H1 (cell line): ENCODE results near the gene CDK7. TPM values are rescaled to one million over a fixed set of nuclear protein-coding genes. Genes with fewer than 3 reads are reported as not detected.

ENCODE experiments used
- CTCF ChIA-PET: fragments of 300-600 bp; sonication (Branson Sonifier 250); formaldehyde crosslinking; loops from one replicate; lab custom pipeline; 2021; ENCODE audit not compliant: partially characterized antibody; lab: Charles Lee
- POLR2A ChIA-PET: fragments of 300-600 bp; sonication (Branson Sonifier 250); formaldehyde crosslinking; loops from one replicate; lab custom pipeline; 2021; ENCODE audit warnings: inconsistent platforms; ENCODE audit not compliant: partially characterized antibody; lab: Charles Lee
- DNase-seq, 2 experiments: peaks; one replicate each; pipeline versions ENCODE4 v3.0.0 to v3.0.0-alpha.2; 2010 to 2022; ENCODE audit warnings: low spot score in 2 of 2, low read depth in 1 of 2, mixed read lengths in 1 of 2
- FAIRE-seq: peaks from 2 replicates; lab custom pipeline; 2011; peaks lifted over from hg19 to GRCh38; lab: Jason Lieb, UNC
- H2AFZ ChIP-seq: 2 replicates; pipeline ENCODE4 v1.8.1; 2012; ENCODE audit warnings: low read length, inconsistent platforms
- H2AK5ac ChIP-seq: 2 replicates; pipeline ENCODE4 v1.6.1; 2013; ENCODE audit warnings: low read depth, low read length
- H2BK120ac ChIP-seq: replicated peaks from 2 replicates; pipeline ENCODE3; 2013; ENCODE audit warnings: low read depth, low read length, inconsistent platforms
- H2BK12ac ChIP-seq: 2 replicates; pipeline ENCODE4 v1.6.1; 2013; ENCODE audit warnings: low read depth, low read length
- H2BK15ac ChIP-seq: 2 replicates; pipeline ENCODE4 v1.6.1; 2013; ENCODE audit warnings: low read length
- H2BK20ac ChIP-seq: 2 replicates; pipeline ENCODE4 v1.6.1; 2013; ENCODE audit warnings: low read length
- H2BK5ac ChIP-seq: 2 replicates; pipeline ENCODE4 v1.6.1; 2013; ENCODE audit warnings: low read depth, low read length
- H3K14ac ChIP-seq: 2 replicates; pipeline ENCODE4 v1.6.1; 2013; ENCODE audit warnings: inconsistent platforms; ENCODE audit not compliant: insufficient read length
- H3K18ac ChIP-seq: 2 replicates; pipeline ENCODE4 v1.6.1; 2013; ENCODE audit warnings: low read length; ENCODE audit errors: extremely low read depth
- H3K23ac ChIP-seq: 2 replicates; pipeline ENCODE4 v1.6.1; 2013; ENCODE audit warnings: inconsistent platforms; ENCODE audit not compliant: insufficient read length
- H3K23me2 ChIP-seq: 2 replicates; pipeline ENCODE4 v1.6.1; 2013; ENCODE audit warnings: low read depth, low read length
- H3K27ac ChIP-seq: 2 replicates; pipeline ENCODE4 v1.6.1; 2011; ENCODE audit warnings: low read depth, low read length, inconsistent platforms
- H3K27me3 ChIP-seq, 4 experiments: replicated peaks in 1 of 4; 1 replicate in 1 of 4; 2 replicates in 3 of 4; pipeline versions ENCODE4 v1.6.1 to v1.8.1; 2011 to 2013; ENCODE audit warnings: low read length in 3 of 4, mild to moderate bottlenecking in 3 of 4, inconsistent platforms in 2 of 4, mixed read lengths in 2 of 4, moderate library complexity in 1 of 4; ENCODE audit not compliant: control insufficient read depth in 3 of 4, insufficient read depth in 3 of 4; ENCODE audit errors: extremely low read depth in 1 of 4
- H3K36me3 ChIP-seq, 4 experiments: 2 replicates each; pipeline versions ENCODE4 v1.6.1 to v1.8.1; 2011 to 2013; ENCODE audit warnings: mild to moderate bottlenecking in 4 of 4, low read length in 3 of 4, moderate library complexity in 2 of 4, control low read depth in 1 of 4, inconsistent platforms in 1 of 4; ENCODE audit not compliant: insufficient read depth in 4 of 4, control insufficient read depth in 2 of 4
- H3K4ac ChIP-seq: replicated peaks from 2 replicates; pipeline ENCODE3; 2013; ENCODE audit warnings: low read length, low read depth, mixed read lengths, inconsistent platforms; ENCODE audit not compliant: insufficient read length
- H3K4me1 ChIP-seq, 4 experiments: replicated peaks in 1 of 4; 1 replicate in 1 of 4; 2 replicates in 3 of 4; pipeline versions ENCODE4 v1.6.1 to v1.8.1; 2011 to 2013; ENCODE audit warnings: low read length in 3 of 4, inconsistent platforms in 2 of 4, mixed read lengths in 1 of 4; ENCODE audit not compliant: insufficient read depth in 4 of 4, control insufficient read depth in 3 of 4
- H3K4me2 ChIP-seq, 2 experiments: 2 replicates each; pipeline versions ENCODE4 v1.6.1 to v1.8.1; 2011 to 2013; ENCODE audit warnings: low read depth in 2 of 2, low read length in 2 of 2, control low read depth in 1 of 2, inconsistent platforms in 1 of 2, mild to moderate bottlenecking in 1 of 2; ENCODE audit not compliant: insufficient read depth in 1 of 2
- H3K4me3 ChIP-seq, 4 experiments: fragments of 200-600, 300-600 bp in 1 of 4; sonication (generic), shearing (Covaris generic), sonication (Bioruptor Twin) in 1 of 4; 2 replicates each; pipeline versions ENCODE4 v1.5.1 to v1.8.1; 2011 to 2016; ENCODE audit warnings: low read length in 4 of 4, low read depth in 3 of 4, control low read depth in 2 of 4, inconsistent platforms in 2 of 4, mild to moderate bottlenecking in 2 of 4, mixed read lengths in 1 of 4, moderate library complexity in 1 of 4; ENCODE audit not compliant: insufficient read depth in 2 of 4; ENCODE audit errors: extremely low read depth in 1 of 4
- H3K56ac ChIP-seq: replicated peaks from 2 replicates; pipeline ENCODE3; 2013; ENCODE audit warnings: low read depth, mild to moderate bottlenecking, mixed read lengths, low read length, inconsistent platforms; ENCODE audit not compliant: insufficient read length
- H3K79me1 ChIP-seq: 2 replicates; pipeline ENCODE4 v1.6.1; 2013; ENCODE audit warnings: low read depth, low read length, control low read depth
- H3K79me2 ChIP-seq, 2 experiments: 2 replicates each; pipeline versions ENCODE4 v1.6.1 to v1.8.1; 2012 to 2013; ENCODE audit warnings: low read length in 2 of 2, mild to moderate bottlenecking in 2 of 2, inconsistent platforms in 1 of 2; ENCODE audit not compliant: insufficient read depth in 2 of 2, control insufficient read depth in 1 of 2
- H3K9ac ChIP-seq, 4 experiments: replicated peaks in 1 of 4; 1 replicate in 1 of 4; 2 replicates in 3 of 4; pipeline versions ENCODE4 v1.6.1 to v1.8.1; 2011 to 2013; ENCODE audit warnings: low read depth in 3 of 4, low read length in 3 of 4, control low read depth in 2 of 4, mild to moderate bottlenecking in 2 of 4, moderate library complexity in 2 of 4, inconsistent platforms in 1 of 4; ENCODE audit errors: extremely low read depth in 1 of 4
- H3K9me3 ChIP-seq, 2 experiments: 2 replicates each; pipeline versions ENCODE4 v1.6.1 to v1.8.1; 2012 to 2013; ENCODE audit warnings: mild to moderate bottlenecking in 2 of 2, moderate library complexity in 2 of 2, control low read depth in 1 of 2, inconsistent platforms in 1 of 2, low read depth in 1 of 2, low read length in 1 of 2, mixed read lengths in 1 of 2; ENCODE audit not compliant: insufficient read depth in 2 of 2
- H4K20me1 ChIP-seq, 2 experiments: replicated peaks in 1 of 2; 2 replicates each; pipeline versions ENCODE3 to v1.8.1; 2011 to 2013; ENCODE audit warnings: inconsistent platforms in 2 of 2, low read length in 2 of 2, mild to moderate bottlenecking in 1 of 2; ENCODE audit not compliant: insufficient read depth in 2 of 2, control insufficient read depth in 1 of 2
- H4K5ac ChIP-seq: 2 replicates; pipeline ENCODE4 v1.6.1; 2013; ENCODE audit warnings: low read length, low read depth, mixed read lengths, inconsistent platforms; ENCODE audit not compliant: insufficient read length
- H4K8ac ChIP-seq: 2 replicates; pipeline ENCODE4 v1.8.0; 2013; ENCODE audit warnings: mild to moderate bottlenecking, moderate library complexity, low read length, inconsistent platforms; ENCODE audit not compliant: insufficient read depth; ENCODE audit errors: extremely low read depth
- H4K91ac ChIP-seq: replicated peaks from 2 replicates; pipeline ENCODE3; 2013; ENCODE audit warnings: low read length, mixed read lengths, inconsistent platforms; ENCODE audit not compliant: insufficient read length
- ATF3 ChIP-seq: IDR thresholded peaks from 2 replicates; pipeline ENCODE4 v1.6.1; 2011; ENCODE audit warnings: low read depth, mild to moderate bottlenecking, low read length; ENCODE audit not compliant: insufficient read depth
- CBX8 ChIP-seq: fragments of 300-800, 300-1000 bp; sonication (generic); IDR thresholded peaks from 2 replicates; pipeline ENCODE4 v1.7.1; 2016; ENCODE audit warnings: low read depth, low read length, borderline replicate concordance
- CHD1 ChIP-seq: IDR thresholded peaks from 2 replicates; pipeline ENCODE4 v1.6.1; 2012; ENCODE audit warnings: low read depth, low read length, improper control_type of control experiment
- KDM5A ChIP-seq: fragments of 200-600 bp; IDR thresholded peaks from 2 replicates; pipeline ENCODE4 v1.7.1; 2012; ENCODE audit warnings: mild to moderate bottlenecking, low read length, inconsistent platforms, mixed read lengths
- MAFK ChIP-seq: IDR thresholded peaks from 2 replicates; pipeline ENCODE4 v1.6.1; 2012; ENCODE audit warnings: low read depth, mild to moderate bottlenecking, improper control_type of control experiment, low read length
- NANOG ChIP-seq: IDR thresholded peaks from 2 replicates; pipeline ENCODE4 v1.6.1; 2011; ENCODE audit warnings: low read length, low read depth, mild to moderate bottlenecking, inconsistent platforms; ENCODE audit not compliant: insufficient read depth, poor library complexity, severe bottlenecking
- POU5F1 ChIP-seq: IDR thresholded peaks from 2 replicates; pipeline ENCODE4 v1.6.1; 2011; ENCODE audit warnings: low read depth, mild to moderate bottlenecking, low read length, moderate library complexity
- RFX5 ChIP-seq: IDR thresholded peaks from 2 replicates; pipeline ENCODE4 v1.6.1; 2011; ENCODE audit warnings: low read depth, low read length, improper control_type of control experiment, borderline replicate concordance
- SAP30 ChIP-seq: fragments of 300-600 bp; sonication (generic); IDR thresholded peaks from 2 replicates; pipeline ENCODE4 v1.7.1; 2012; ENCODE audit warnings: low read length, moderate library complexity, mild to moderate bottlenecking, inconsistent platforms; ENCODE audit not compliant: insufficient read depth, insufficient replicate concordance
- USF2 ChIP-seq: IDR thresholded peaks from 2 replicates; pipeline ENCODE4 v1.6.1; 2011; ENCODE audit warnings: low read length, improper control_type of control experiment
- YY1 ChIP-seq: IDR thresholded peaks from 2 replicates; pipeline ENCODE4 v1.6.1; 2011; ENCODE audit warnings: low read depth, mild to moderate bottlenecking, low read length
- polyA plus RNA-seq, 7 experiments: library from polyadenylated mRNA; depleted of rRNA in 3 of 7; stranded (reverse) in 5 of 7; unstranded in 2 of 7; fragments of >200 nt in 5 of 7; fragments of 200-250 nt in 2 of 7; gene quantifications; 1 replicate in 5 of 7; 2 replicates in 1 of 7; 4 replicates in 1 of 7; pipeline versions ENCODE4 v1.2.1 to v1.2.3, GENCODE V29; 2011 to 2013; ENCODE audit warnings: missing spikeins in 2 of 7, mixed read lengths in 2 of 7
- total RNA-seq: library from RNA; stranded (reverse); fragmentation: NEBNext Ultra II Directional; extraction: Animal tissue kit (Norgen Biotek cat#: 25700); gene quantifications from 2 replicates; pipeline ENCODE4 v1.2.1, GENCODE V29; 2021

CDK7 gene
- total and polyA plus RNA-seq, 2 of the 8 experiments (the other 6 are each of a cell fraction or from before 2014, with no cell fraction given), result 39.9 to 63.4 TPM

- POLR2A ChIA-PET, result interaction anchor here (0.6 to 1.9 kb wide), 3 partner anchors 15 to 103 kb away, joined by 3 to 6 read pairs (median 4); partner anchors contain the start of gene CDK7
- TF ChIP-seq ATF3, result no peak
- TF ChIP-seq SAP30, result no peak
- no peak for TF ChIP-seq YY1
- TF ChIP-seq CBX8, result no peak
- TF ChIP-seq MAFK, result no peak
- TF ChIP-seq CHD1, result no peak
- TF ChIP-seq POU5F1, result no peak
- no peak for TF ChIP-seq NANOG
- TF ChIP-seq USF2, result no peak
- TF ChIP-seq RFX5, result no peak
- TF ChIP-seq KDM5A, result no peak
Measured at GRCh38 chr5:69219939-69220338, 14.7 kb upstream of the CDK7 start.

More at GRCh38 chr5:69219939-69220338, 14.7 kb upstream of the CDK7 start:
- Histone ChIP-seq H2BK20ac (no peak overlapping the region), H2BK120ac (no peak overlapping the region), H3K27ac (no peak overlapping the region), H3K9ac (no peak overlapping the region), H3K4me1 (no peaks in the 10 kb centered on the region), H2BK15ac (no peak overlapping the region), H3K56ac (no peak overlapping the region), H3K4ac (no peak overlapping the region), H4K91ac (no peak overlapping the region), H4K20me1 (no peaks in the 10 kb centered on the region), H3K9me3 (peaks cover 0 to 6% of the 10 kb centered on the region in 2 experiments; a peak in 2 of 4 replicates), H2AFZ (no peak overlapping the region), H3K36me3 (peaks cover 0 to 7% (median 0%) of the 10 kb centered on the region in 4 experiments; a peak in 3 of 8 replicates), H3K4me2 (no peak overlapping the region), H4K5ac (no peak overlapping the region), H3K4me3 (no peak overlapping the region), H2BK5ac (no peak overlapping the region), H3K27me3 (no peaks in the 10 kb centered on the region), H3K23me2 (peaks cover 6% of the 10 kb centered on the region; the same call in 1 of the 2 replicates), H2BK12ac (no peak overlapping the region), H2AK5ac (no peak overlapping the region), H3K14ac (no peak overlapping the region), H3K79me2 (peaks cover 0 to 27% of the 10 kb centered on the region in 2 experiments; a peak in 3 of 4 replicates), H3K23ac (no peak overlapping the region), H3K18ac (no peak overlapping the region), H3K79me1 (no peaks in the 10 kb centered on the region; the same call in 1 of the 2 replicates), H4K8ac (no peak overlapping the region)
- no peak for FAIRE-seq
- no peak for DNase-seq
- CTCF ChIA-PET, result interaction anchor here (0.6 to 1.7 kb wide), 5 partner anchors 10 to 196 kb away, joined by 3 read pairs; partner anchors contain the start of gene SLC30A5
